ENCODE measurements around the gene DAPK1. TPM values are rescaled to one million over a fixed set of nuclear protein-coding genes. Genes with fewer than 3 reads are reported as not detected.

DAPK1 gene
- polyA plus RNA-seq, 1 donor from 2014 or later: 45.0 TPM

GRCh38 chr9:87513161-87513560, 15.5 kb downstream of the DAPK1 start:
- no peaks in the 10 kb centered on the region for H3K9me2 ChIP-seq (ENCODE audit: insufficient read depth, low read length)
- H3K4me2 ChIP-seq (ENCODE audit: low read length): no peak overlapping the region
- TF ChIP-seq SMC3 (conservative IDR thresholded peaks at IDR 0.05; ENCODE audit: poor library complexity) (no peak), MXI1 (conservative IDR thresholded peaks at IDR 0.05; ENCODE audit: poor library complexity, severe bottlenecking) (no peak), POLR2AphosphoS5 (IDR thresholded peaks at IDR 0.05) (no peak), RAD21 (conservative IDR thresholded peaks at IDR 0.05) (no peak), EP300 (conservative IDR thresholded peaks at IDR 0.05; ENCODE audit: poor library complexity, severe bottlenecking) (no peak), REST (IDR thresholded peaks at IDR 0.05; ENCODE audit: borderline replicate concordance) (no peak), TAF1 (IDR thresholded peaks at IDR 0.05; ENCODE audit: low read depth) (no peak), CTCF (IDR thresholded peaks at IDR 0.05; ENCODE audit: poor library complexity, severe bottlenecking) (no peak), EZH2 (IDR thresholded peaks at IDR 0.05; ENCODE audit: borderline replicate concordance, insufficient read depth, low read length, poor library complexity, severe bottlenecking) (no peak)
- no peak overlapping the region for H3K4me3 ChIP-seq (ENCODE audit: low read length)
- peaks cover 6% of the 10 kb centered on the region for H3K9me3 ChIP-seq (ENCODE audit: low read length)
- no peaks in the 10 kb centered on the region for H3K27me3 ChIP-seq (ENCODE audit: insufficient read depth, low read depth, low read length)
- H3F3A ChIP-seq (ENCODE audit: insufficient read depth, low read length, poor library complexity, severe bottlenecking): no peaks in the 10 kb centered on the region
- H3K27ac ChIP-seq (ENCODE audit: low read length): no peak overlapping the region
- no peaks in the 10 kb centered on the region for H4K20me1 ChIP-seq (ENCODE audit: insufficient read depth)
- H3K79me2 ChIP-seq (replicated peaks; ENCODE audit: insufficient read depth, low read length): peaks cover 9% of the 10 kb centered on the region
- peaks cover 3% of the 10 kb centered on the region for H3K36me3 ChIP-seq (ENCODE audit: insufficient read depth, low read length)
- no peak overlapping the region for H3K9ac ChIP-seq (ENCODE audit: low read length)
- H2AFZ ChIP-seq (ENCODE audit: low read depth, low read length): no peak overlapping the region

- no peaks in the 10 kb centered on the region for H4K20me1 ChIP-seq (ENCODE audit: insufficient read depth)
- H3K4me3 ChIP-seq (ENCODE audit: low read length): no peak overlapping the region
- H3F3A ChIP-seq (ENCODE audit: insufficient read depth, low read length, poor library complexity, severe bottlenecking): no peaks in the 10 kb centered on the region
- no peaks in the 10 kb centered on the region for H3K9me2 ChIP-seq (ENCODE audit: insufficient read depth, low read length)
- H3K27ac ChIP-seq (ENCODE audit: low read length): no peak overlapping the region
- H2AFZ ChIP-seq (ENCODE audit: low read depth, low read length): no peak overlapping the region
- H3K36me3 ChIP-seq (ENCODE audit: insufficient read depth, low read length): peaks cover 3% of the 10 kb centered on the region
- no peak for TF ChIP-seq EZH2 (IDR thresholded peaks at IDR 0.05; ENCODE audit: borderline replicate concordance, insufficient read depth, low read length, poor library complexity, severe bottlenecking)
- no peak for TF ChIP-seq TAF1 (IDR thresholded peaks at IDR 0.05; ENCODE audit: low read depth)
- no peak for TF ChIP-seq MXI1 (conservative IDR thresholded peaks at IDR 0.05; ENCODE audit: poor library complexity, severe bottlenecking)
- no peak for TF ChIP-seq EP300 (conservative IDR thresholded peaks at IDR 0.05; ENCODE audit: poor library complexity, severe bottlenecking)
- TF ChIP-seq SMC3 (conservative IDR thresholded peaks at IDR 0.05; ENCODE audit: poor library complexity): no peak
- no peak for TF ChIP-seq POLR2AphosphoS5 (IDR thresholded peaks at IDR 0.05)
- no peak for TF ChIP-seq REST (IDR thresholded peaks at IDR 0.05; ENCODE audit: borderline replicate concordance)
- TF ChIP-seq RAD21 (conservative IDR thresholded peaks at IDR 0.05): no peak
- TF ChIP-seq CTCF (IDR thresholded peaks at IDR 0.05; ENCODE audit: poor library complexity, severe bottlenecking): no peak
- no peak overlapping the region for H3K9ac ChIP-seq (ENCODE audit: low read length)
- peaks cover 9% of the 10 kb centered on the region for H3K79me2 ChIP-seq (replicated peaks; ENCODE audit: insufficient read depth, low read length)
- no peaks in the 10 kb centered on the region for H3K27me3 ChIP-seq (ENCODE audit: insufficient read depth, low read depth, low read length)
- no peak overlapping the region for H3K4me2 ChIP-seq (ENCODE audit: low read length)
- H3K9me3 ChIP-seq (ENCODE audit: low read length): peaks cover 6% of the 10 kb centered on the region
Measured at GRCh38 chr9:87513880-87514535, 16.3 kb downstream of the DAPK1 start.
